KMS-11 (cell line): ENCODE data around the gene NDST3.

ENCODE experiments used
- H2AFZ ChIP-seq: fragments of 200-600 bp; sonication (generic); 2 replicates; pipeline ENCODE4 v1.6.1; 2016; ENCODE audit warnings: antibody characterized with exemption, mixed run types, low read depth
- H3K27ac ChIP-seq: fragments of 200-600 bp; sonication (generic); 2 replicates; pipeline ENCODE4 v1.6.1; 2016; ENCODE audit warnings: mild to moderate bottlenecking, mixed run types
- H3K27me3 ChIP-seq: fragments of 200-600 bp; sonication (generic); 2 replicates; pipeline ENCODE4 v1.6.1; 2017; ENCODE audit warnings: mild to moderate bottlenecking, low read depth, mixed run types, moderate library complexity; ENCODE audit not compliant: insufficient read depth
- H3K36me3 ChIP-seq: fragments of 200-600 bp; sonication (generic); 2 replicates; pipeline ENCODE4 v1.6.1; 2017; ENCODE audit warnings: mild to moderate bottlenecking, mixed run types; ENCODE audit not compliant: insufficient read depth
- H3K4me1 ChIP-seq: fragments of 200-600 bp; sonication (generic); 2 replicates; pipeline ENCODE4 v1.6.1; 2016; ENCODE audit warnings: mild to moderate bottlenecking, low read depth, mixed run types; ENCODE audit not compliant: poor library complexity, severe bottlenecking
- H3K4me2 ChIP-seq: fragments of 200-600 bp; sonication (generic); 2 replicates; pipeline ENCODE4 v1.7.0; 2016; ENCODE audit warnings: mild to moderate bottlenecking, mixed run types
- H3K4me3 ChIP-seq: fragments of 200-600 bp; sonication (generic); IDR thresholded peaks from 2 replicates; pipeline ENCODE4 v1.6.1; 2017; ENCODE audit warnings: low read depth, low read length, mixed read lengths; ENCODE audit not compliant: insufficient read depth
- H3K79me2 ChIP-seq: fragments of 200-600 bp; sonication (generic); 2 replicates; pipeline ENCODE4 v1.6.1; 2016; ENCODE audit warnings: low read depth, mixed run types; ENCODE audit not compliant: insufficient read depth
- H3K9ac ChIP-seq: fragments of 200-600 bp; sonication (generic); 2 replicates; pipeline ENCODE4 v1.6.1; 2016; ENCODE audit warnings: mild to moderate bottlenecking, mixed run types
- H4K20me1 ChIP-seq: fragments of 200-600 bp; sonication (generic); 2 replicates; pipeline ENCODE4 v1.6.1; 2016; ENCODE audit warnings: mild to moderate bottlenecking, mixed run types; ENCODE audit not compliant: insufficient read depth
- TF ChIP-seq, protein P1 (sequence below): fragments of 200-600 bp; sonication (generic); conservative IDR thresholded peaks from 2 replicates; pipeline ENCODE4 v1.6.1; 2017; ENCODE audit warnings: low read depth, mild to moderate bottlenecking, antibody characterized with exemption, low read length, moderate library complexity, mixed read lengths

Gene NDST3

DNA sequence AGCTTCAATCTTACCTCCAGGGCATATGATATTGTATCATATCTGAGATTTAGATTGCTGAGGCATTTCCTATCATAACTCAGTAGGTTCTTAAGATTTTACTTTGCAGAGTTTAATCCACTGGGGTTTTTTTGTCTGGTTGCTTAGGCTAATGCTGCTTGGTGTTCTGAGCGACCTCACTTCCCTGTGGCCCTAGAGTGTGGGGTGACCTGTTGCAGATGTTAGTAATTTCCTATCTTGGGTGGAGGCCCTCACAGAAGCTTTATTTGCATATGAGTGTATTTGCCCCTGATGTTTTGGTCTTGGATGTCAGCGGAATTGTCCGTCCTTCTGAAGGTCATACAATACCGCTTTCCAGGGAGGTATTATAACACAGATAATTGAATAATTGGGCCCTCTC lies 137.1 kb downstream of the NDST3 start:
- no peak overlapping the region for H2AFZ ChIP-seq
- no peak overlapping the region for H3K27ac ChIP-seq
- H3K36me3 ChIP-seq: no peaks in the 10 kb centered on the region
- H4K20me1 ChIP-seq: no peaks in the 10 kb centered on the region
- H3K4me2 ChIP-seq: no peak overlapping the region
- no peaks in the 10 kb centered on the region for H3K27me3 ChIP-seq
- H3K9ac ChIP-seq: no peak overlapping the region
- no peak overlapping the region for H3K4me3 ChIP-seq
- TF ChIP-seq, protein P1, sequence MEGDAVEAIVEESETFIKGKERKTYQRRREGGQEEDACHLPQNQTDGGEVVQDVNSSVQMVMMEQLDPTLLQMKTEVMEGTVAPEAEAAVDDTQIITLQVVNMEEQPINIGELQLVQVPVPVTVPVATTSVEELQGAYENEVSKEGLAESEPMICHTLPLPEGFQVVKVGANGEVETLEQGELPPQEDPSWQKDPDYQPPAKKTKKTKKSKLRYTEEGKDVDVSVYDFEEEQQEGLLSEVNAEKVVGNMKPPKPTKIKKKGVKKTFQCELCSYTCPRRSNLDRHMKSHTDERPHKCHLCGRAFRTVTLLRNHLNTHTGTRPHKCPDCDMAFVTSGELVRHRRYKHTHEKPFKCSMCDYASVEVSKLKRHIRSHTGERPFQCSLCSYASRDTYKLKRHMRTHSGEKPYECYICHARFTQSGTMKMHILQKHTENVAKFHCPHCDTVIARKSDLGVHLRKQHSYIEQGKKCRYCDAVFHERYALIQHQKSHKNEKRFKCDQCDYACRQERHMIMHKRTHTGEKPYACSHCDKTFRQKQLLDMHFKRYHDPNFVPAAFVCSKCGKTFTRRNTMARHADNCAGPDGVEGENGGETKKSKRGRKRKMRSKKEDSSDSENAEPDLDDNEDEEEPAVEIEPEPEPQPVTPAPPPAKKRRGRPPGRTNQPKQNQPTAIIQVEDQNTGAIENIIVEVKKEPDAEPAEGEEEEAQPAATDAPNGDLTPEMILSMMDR: no peak
- no peaks in the 10 kb centered on the region for H3K79me2 ChIP-seq
- no peaks in the 10 kb centered on the region for H3K4me1 ChIP-seq

DNA sequence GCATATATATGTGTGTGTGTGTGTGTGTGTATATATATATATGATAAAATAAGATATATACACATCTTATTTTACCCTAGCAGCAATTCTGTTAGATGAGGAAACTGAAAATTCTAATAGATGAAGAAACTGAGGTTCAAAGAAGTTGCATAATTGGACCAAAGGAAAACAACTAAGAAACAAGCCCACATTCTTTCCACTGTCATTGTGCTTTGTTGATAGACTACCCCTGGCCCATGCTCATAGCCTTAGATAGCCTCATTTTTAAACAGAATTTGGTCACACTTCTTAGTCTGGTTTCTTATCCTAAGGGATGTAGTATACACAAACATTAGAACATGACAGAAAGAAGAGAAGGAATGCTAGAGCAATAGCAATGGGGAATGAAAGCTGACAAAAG lies 138.8 kb downstream of the NDST3 start:
- Histone ChIP-seq H3K36me3 (no peaks in the 10 kb centered on the region), H3K9ac (no peak overlapping the region), H3K79me2 (no peaks in the 10 kb centered on the region), H3K4me3 (no peak overlapping the region), H4K20me1 (no peaks in the 10 kb centered on the region), H2AFZ (no peak overlapping the region), H3K4me2 (no peak overlapping the region), H3K27ac (no peak overlapping the region), H3K27me3 (no peaks in the 10 kb centered on the region), H3K4me1 (no peaks in the 10 kb centered on the region)
- TF ChIP-seq, protein P1: no peak

- Histone ChIP-seq H3K9ac (no peak overlapping the region), H3K4me1 (no peaks in the 10 kb centered on the region), H3K27me3 (no peaks in the 10 kb centered on the region), H2AFZ (no peak overlapping the region), H3K79me2 (no peaks in the 10 kb centered on the region), H3K27ac (no peak overlapping the region), H3K4me3 (no peak overlapping the region), H3K36me3 (no peaks in the 10 kb centered on the region), H4K20me1 (no peaks in the 10 kb centered on the region), H3K4me2 (no peak overlapping the region)
- TF ChIP-seq, protein P1: no peak
Measured at GRCh38 chr4:118173956-118174725, 139.9 kb downstream of the NDST3 start.

GRCh38 chr4:118175506-118175905 lies 141.2 kb downstream of the NDST3 start:
- Histone ChIP-seq H3K4me2 (no peak overlapping the region), H2AFZ (no peak overlapping the region)
- TF ChIP-seq, protein P1: no peak

More at GRCh38 chr4:118175506-118175905, 141.2 kb downstream of the NDST3 start:
- Histone ChIP-seq H3K27me3 (no peaks in the 10 kb centered on the region), H3K27ac (no peak overlapping the region), H3K36me3 (no peaks in the 10 kb centered on the region), H4K20me1 (no peaks in the 10 kb centered on the region), H3K9ac (no peak overlapping the region), H3K4me3 (no peak overlapping the region), H3K79me2 (no peaks in the 10 kb centered on the region), H3K4me1 (no peaks in the 10 kb centered on the region)
